Gastroesophageal sphincter (tissue), 4 donors: ENCODE measurements around the gene RGSL1. TPM values are rescaled to one million over a fixed set of nuclear protein-coding genes. Genes with fewer than 3 reads are reported as not detected.

Experiments
- ATAC-seq: fragments of 150-250 bp; one replicate; pipeline ENCODE4 v1.9.1; 2016; ENCODE audit warnings: mild to moderate bottlenecking, moderate library complexity
- H3K27ac ChIP-seq, 4 donors: fragments of 200-600 bp; sonication (generic) in 3 of 4; 1 replicate in 3 of 4; 2 replicates in 1 of 4; pipeline ENCODE4 v1.5.1; 2016 to 2019
- H3K27me3 ChIP-seq: fragments of 200-600 bp; sonication (generic); one replicate; pipeline ENCODE4 v1.5.1; 2019
- H3K36me3 ChIP-seq, 2 donors: fragments of 200-600 bp; sonication (generic); one replicate each; pipeline ENCODE4 v1.5.1; 2019; ENCODE audit warnings: control low read depth in 1 of 2
- H3K4me1 ChIP-seq, 3 donors: fragments of 200-600 bp; sonication (generic); 1 replicate in 2 of 3; 2 replicates in 1 of 3; pipeline ENCODE4 v1.5.1; 2016 to 2019; ENCODE audit warnings: control low read depth in 2 of 3
- H3K4me3 ChIP-seq, 2 donors: fragments of 200-600 bp; sonication (generic); one replicate each; pipeline ENCODE4 v1.5.1; 2019; ENCODE audit warnings: mild to moderate bottlenecking in 1 of 2, moderate library complexity in 1 of 2
- H3K9me3 ChIP-seq, 3 donors: fragments of 200-600 bp; sonication (generic); one replicate each; pipeline ENCODE4 v1.5.1; 2017 to 2019; ENCODE audit warnings: control low read depth in 2 of 3
- EP300 ChIP-seq: sonication (generic); formaldehyde crosslinking; IDR thresholded peaks from one replicate; pipeline ENCODE4 v1.6.1; 2017; ENCODE audit warnings: antibody characterized with exemption, mild to moderate bottlenecking
- POLR2A ChIP-seq, 2 donors: fragments of 450-650 bp; IDR thresholded peaks; one replicate each; pipeline ENCODE4 v1.6.1; 2017; ENCODE audit warnings: antibody characterized with exemption in 2 of 2, mild to moderate bottlenecking in 2 of 2, moderate library complexity in 1 of 2
- POLR2AphosphoS5 ChIP-seq: sonication (generic); formaldehyde crosslinking; IDR thresholded peaks from one replicate; pipeline ENCODE4 v1.6.1; 2017; ENCODE audit warnings: antibody characterized with exemption
- WGBS, 2 donors: methylation state at CpG; one replicate each; pipeline ENCODE4 v1.1.5; 2018; ENCODE audit warnings: low coverage in 1 of 2; 5-methylcytosine and 5-hydroxymethylcytosine counted together
- total RNA-seq, 4 donors: library from RNA; depleted of rRNA; stranded (reverse); fragments of >200 nt; gene quantifications; one replicate each; pipeline ENCODE4 v1.1.0, GENCODE V29; 2016
- TF ChIP-seq, protein P1 (sequence below), 4 experiments: fragments of 200-600 bp in 2 of 4; fragments of 450-650 bp in 2 of 4; sonication (generic) in 1 of 4; IDR thresholded peaks; one replicate each; pipeline ENCODE4 v1.5.1; 2017 to 2019; ENCODE audit warnings: antibody characterized with exemption in 4 of 4, mild to moderate bottlenecking in 2 of 4, moderate library complexity in 2 of 4

The RGSL1 gene
- total RNA-seq, 4 donors from 2014 or later: 0.04 TPM; not detected in 3

DNA sequence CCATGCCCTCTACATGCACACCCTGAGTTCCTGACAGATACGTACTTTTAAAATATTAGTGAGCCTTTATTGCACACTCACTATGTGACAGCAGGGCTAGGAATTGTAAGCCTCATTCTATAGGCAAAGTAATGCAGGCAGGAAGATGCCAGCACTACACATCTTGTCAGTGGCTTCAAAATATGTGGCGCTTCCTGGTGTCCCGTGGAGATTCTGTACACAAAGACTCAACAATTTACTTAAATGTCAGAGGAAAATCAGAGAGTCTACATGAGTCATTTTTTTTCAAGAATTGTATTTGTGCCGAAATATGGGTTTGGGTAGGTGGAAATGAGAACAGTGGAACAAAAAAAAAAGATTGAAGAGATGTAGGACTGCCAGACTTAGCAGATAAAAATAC, 111.5 kb downstream of the RGSL1 start:
- no peaks in the 10 kb centered on the region for H3K4me1 ChIP-seq
- H3K27ac ChIP-seq: no peak overlapping the region
- 33 to 47% methylated on average over 4 of the region's 4 CpGs for WGBS, 2 donors
- TF ChIP-seq EP300: no peak
- TF ChIP-seq POLR2A (IDR thresholded peaks at IDR 0.05): no peak
- no peak for TF ChIP-seq POLR2AphosphoS5
- TF ChIP-seq, protein P1, sequence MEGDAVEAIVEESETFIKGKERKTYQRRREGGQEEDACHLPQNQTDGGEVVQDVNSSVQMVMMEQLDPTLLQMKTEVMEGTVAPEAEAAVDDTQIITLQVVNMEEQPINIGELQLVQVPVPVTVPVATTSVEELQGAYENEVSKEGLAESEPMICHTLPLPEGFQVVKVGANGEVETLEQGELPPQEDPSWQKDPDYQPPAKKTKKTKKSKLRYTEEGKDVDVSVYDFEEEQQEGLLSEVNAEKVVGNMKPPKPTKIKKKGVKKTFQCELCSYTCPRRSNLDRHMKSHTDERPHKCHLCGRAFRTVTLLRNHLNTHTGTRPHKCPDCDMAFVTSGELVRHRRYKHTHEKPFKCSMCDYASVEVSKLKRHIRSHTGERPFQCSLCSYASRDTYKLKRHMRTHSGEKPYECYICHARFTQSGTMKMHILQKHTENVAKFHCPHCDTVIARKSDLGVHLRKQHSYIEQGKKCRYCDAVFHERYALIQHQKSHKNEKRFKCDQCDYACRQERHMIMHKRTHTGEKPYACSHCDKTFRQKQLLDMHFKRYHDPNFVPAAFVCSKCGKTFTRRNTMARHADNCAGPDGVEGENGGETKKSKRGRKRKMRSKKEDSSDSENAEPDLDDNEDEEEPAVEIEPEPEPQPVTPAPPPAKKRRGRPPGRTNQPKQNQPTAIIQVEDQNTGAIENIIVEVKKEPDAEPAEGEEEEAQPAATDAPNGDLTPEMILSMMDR (IDR thresholded peaks at IDR 0.05): no peak
- no peaks in the 10 kb centered on the region for H3K36me3 ChIP-seq
- no peaks in the 10 kb centered on the region for H3K27me3 ChIP-seq
- no peak overlapping the region for H3K4me3 ChIP-seq
- H3K9me3 ChIP-seq: no peaks in the 10 kb centered on the region
- no peak for ATAC-seq

DNA sequence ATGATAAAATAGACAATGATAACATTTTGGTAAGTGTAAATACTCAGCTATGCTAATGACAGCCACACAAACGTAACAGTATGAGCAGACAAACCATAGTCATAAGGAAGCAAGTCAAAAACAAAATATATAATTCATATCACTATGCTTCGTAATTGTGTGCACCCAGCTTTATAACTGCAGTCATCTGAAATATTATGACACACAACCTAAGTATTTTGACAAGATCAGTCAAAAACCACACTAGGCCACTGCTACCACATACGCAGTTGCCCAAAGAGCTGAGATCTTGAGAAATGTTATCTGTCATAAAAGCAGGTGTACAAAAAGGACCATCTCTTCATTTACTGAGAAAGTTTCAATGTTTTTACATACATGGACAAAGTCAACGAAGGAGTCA, 113.1 kb downstream of the RGSL1 start:
- no peaks in the 10 kb centered on the region for H3K27me3 ChIP-seq
- no peaks in the 10 kb centered on the region for H3K9me3 ChIP-seq
- no peak overlapping the region for H3K4me3 ChIP-seq
- H3K27ac ChIP-seq: no peak overlapping the region
- ATAC-seq: no peak
- no peaks in the 10 kb centered on the region for H3K36me3 ChIP-seq
- no peaks in the 10 kb centered on the region for H3K4me1 ChIP-seq
- 81 to 90% methylated on average over 4 of the region's 4 CpGs for WGBS, 2 donors
- TF ChIP-seq POLR2A (IDR thresholded peaks at IDR 0.05) (no peak), EP300 (no peak), POLR2AphosphoS5 (no peak)
- TF ChIP-seq, protein P1 (IDR thresholded peaks at IDR 0.05): no peak

DNA sequence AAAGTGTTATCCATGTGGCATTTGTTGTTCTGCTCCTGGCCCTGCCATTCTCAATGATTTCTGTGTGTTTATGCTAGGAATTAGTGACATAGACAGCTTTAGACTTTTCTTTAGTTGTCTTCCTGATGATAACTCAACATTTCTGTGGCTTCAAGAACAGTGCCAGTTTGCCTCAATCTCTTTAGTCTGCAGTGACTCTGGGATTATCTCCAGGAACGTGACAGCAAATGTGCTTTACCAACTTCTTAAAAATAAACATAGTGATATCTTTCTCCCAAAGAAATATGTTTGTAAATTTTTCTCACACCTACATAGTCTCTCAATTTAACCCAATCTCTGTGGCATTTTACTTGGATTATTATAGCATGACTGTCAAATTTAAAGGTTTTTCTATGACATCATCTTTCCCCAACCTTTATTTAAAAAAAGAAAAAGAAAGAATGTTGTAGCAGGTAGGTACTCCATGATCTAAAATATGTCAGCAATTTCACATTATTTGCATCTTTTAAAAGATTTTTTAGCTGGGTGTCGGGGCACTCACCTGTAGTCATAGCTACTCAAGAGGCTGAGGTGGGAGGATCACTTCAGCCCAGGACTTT, 114.6 kb downstream of the RGSL1 start:
- Histone ChIP-seq H3K4me3 (no peak overlapping the region), H3K27ac (no peak overlapping the region), H3K27me3 (no peaks in the 10 kb centered on the region), H3K4me1 (no peaks in the 10 kb centered on the region), H3K9me3 (no peaks in the 10 kb centered on the region), H3K36me3 (no peaks in the 10 kb centered on the region)
- WGBS, 2 donors: 62 to 75% methylated on average over 2 of the region's 2 CpGs
- ATAC-seq: no peak
- TF ChIP-seq, protein P1 (IDR thresholded peaks at IDR 0.05): no peak
- TF ChIP-seq POLR2AphosphoS5: no peak

DNA sequence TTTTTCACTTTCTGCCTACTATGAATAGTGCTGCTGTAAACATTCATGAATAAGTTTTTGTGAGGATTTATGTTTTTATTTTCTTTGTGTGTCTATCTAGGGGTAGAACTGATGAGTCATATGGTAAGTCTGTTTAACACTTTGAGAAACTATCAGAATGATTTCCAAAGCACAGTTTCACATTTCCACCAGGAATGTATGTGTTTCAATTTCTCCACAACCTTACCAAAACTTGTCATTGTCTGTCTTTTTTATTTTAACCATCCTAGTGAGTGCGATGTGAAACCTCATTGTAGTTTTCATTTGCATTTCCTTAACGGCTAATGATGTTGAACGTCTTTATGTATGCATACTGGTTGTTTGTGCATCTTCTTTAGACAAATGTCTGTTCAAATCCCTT, 115.6 kb downstream of the RGSL1 start:
- Histone ChIP-seq H3K36me3 (no peaks in the 10 kb centered on the region), H3K4me3 (no peak overlapping the region), H3K4me1 (no peaks in the 10 kb centered on the region), H3K27ac (no peak overlapping the region), H3K27me3 (no peaks in the 10 kb centered on the region), H3K9me3 (no peaks in the 10 kb centered on the region)
- TF ChIP-seq, protein P1 (IDR thresholded peaks at IDR 0.05): no peak
- TF ChIP-seq EP300: no peak
- TF ChIP-seq POLR2A (IDR thresholded peaks at IDR 0.05): no peak
- no peak for TF ChIP-seq POLR2AphosphoS5
- WGBS, 2 donors: 72 to 87% methylated on average over 3 of the region's 3 CpGs
- no peak for ATAC-seq

DNA sequence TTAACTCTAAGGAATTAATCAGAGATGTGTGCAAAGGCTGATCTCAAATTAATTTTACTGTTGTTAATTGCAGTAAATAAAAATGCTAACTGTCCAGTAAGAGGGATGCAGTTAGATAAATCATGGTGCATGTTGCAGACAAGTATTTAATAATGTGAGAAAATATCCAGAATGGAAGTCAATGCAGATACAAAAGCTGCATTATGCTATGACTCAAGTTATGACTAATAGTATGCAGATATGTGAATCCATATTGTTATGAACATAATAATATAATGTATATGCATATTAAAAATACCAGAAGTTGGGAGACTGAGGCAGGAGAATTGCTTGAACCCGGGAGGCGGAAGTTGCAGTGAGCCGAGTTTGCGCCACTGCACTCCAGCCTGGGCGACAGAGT, 117.7 kb downstream of the RGSL1 start:
- 83 to 91% methylated on average over 5 of the region's 5 CpGs for WGBS, 2 donors
- H3K27ac ChIP-seq: no peak overlapping the region
- TF ChIP-seq, protein P1 (IDR thresholded peaks at IDR 0.05): no peak
- TF ChIP-seq POLR2A (IDR thresholded peaks at IDR 0.05) (no peak), POLR2AphosphoS5 (no peak), EP300 (no peak)
- H3K4me3 ChIP-seq: no peak overlapping the region
- peaks cover 0 to 3% of the 10 kb centered on the region in 2 donors for H3K36me3 ChIP-seq
- no peaks in the 10 kb centered on the region for H3K27me3 ChIP-seq
- ATAC-seq: no peak
- H3K9me3 ChIP-seq: no peaks in the 10 kb centered on the region
- H3K4me1 ChIP-seq: no peaks in the 10 kb centered on the region
